ENCODE measurements around the gene MED28. TPM values are rescaled to one million over a fixed set of nuclear protein-coding genes. Genes with fewer than 3 reads are reported as not detected.
"Not testable (repeated sequence)": the region's sequence is repeated elsewhere in the genome, so short reads cannot be mapped to it uniquely, and the experiment has no call there.

The MED28 gene
- total and polyA plus RNA-seq, 4 donors: 10.2 to 52.7 (median 26.8) TPM

GRCh38 chr4:17647176-17647806 lies 32.9 kb downstream of the MED28 start:
- ATAC-seq (ENCODE audit: low FRiP score) (no peak), DNase-seq (no peak)
- WGBS, 2 donors: 85 to 92% methylated on average over 9 of the region's 9 CpGs
- Histone ChIP-seq H3K4me1 (ENCODE audit: control insufficient read depth in 1 of 2, insufficient read depth in 2 of 2, low read length in 2 of 2) (no peaks in the 10 kb centered on the region), H3K27me3 (ENCODE audit: control insufficient read depth in 1 of 2, insufficient read depth in 2 of 2, low read length in 1 of 2) (no peaks in the 10 kb centered on the region), H3K9me3 (ENCODE audit: control insufficient read depth, low read length) (peaks cover 2% of the 10 kb centered on the region), H3K27ac (ENCODE audit: low read depth in 1 of 2, low read length in 2 of 2) (no peak overlapping the region), H3K36me3 (ENCODE audit: control insufficient read depth in 1 of 2, insufficient read depth in 2 of 2, low read length in 1 of 2) (no peaks in the 10 kb centered on the region), H3K4me3 (ENCODE audit: low read length in 2 of 2) (no peak overlapping the region)
- intact Hi-C loops (cut with DNase I): no loop called here

GRCh38 chr4:17647927-17648326 lies 33.5 kb downstream of the MED28 start:
- H3K9me3 ChIP-seq (ENCODE audit: control insufficient read depth, low read length): no peaks in the 10 kb centered on the region
- WGBS, 2 donors: 83 to 85% methylated on average over 5 of the region's 5 CpGs

GRCh38 chr4:17650406-17650805 lies 36.0 kb downstream of the MED28 start:
- 86 to 90% methylated on average over 2 of the region's 2 CpGs for WGBS, 2 donors
- Histone ChIP-seq H3K4me1 (ENCODE audit: control insufficient read depth in 1 of 2, insufficient read depth in 2 of 2, low read length in 2 of 2) (no peaks in the 10 kb centered on the region), H3K27ac (ENCODE audit: low read depth in 1 of 2, low read length in 2 of 2) (no peak overlapping the region), H3K27me3 (ENCODE audit: control insufficient read depth in 1 of 2, insufficient read depth in 2 of 2, low read length in 1 of 2) (no peaks in the 10 kb centered on the region), H3K36me3 (ENCODE audit: control insufficient read depth in 1 of 2, insufficient read depth in 2 of 2, low read length in 1 of 2) (no peaks in the 10 kb centered on the region), H3K4me3 (ENCODE audit: low read length in 2 of 2) (no peak overlapping the region), H3K9me3 (ENCODE audit: control insufficient read depth, low read length) (no peaks in the 10 kb centered on the region)
- intact Hi-C loops (cut with DNase I): no loop called here
- DNase-seq: no peak
- ATAC-seq (ENCODE audit: low FRiP score): no peak

More at GRCh38 chr4:17647927-17648326, 33.5 kb downstream of the MED28 start:
- no peak overlapping the region for H3K27ac ChIP-seq (ENCODE audit: low read depth in 1 of 2, low read length in 2 of 2)
- intact Hi-C loops (cut with DNase I): no loop called here
- ATAC-seq (ENCODE audit: low FRiP score) (no peak), DNase-seq (no peak)
- H3K36me3 ChIP-seq (ENCODE audit: control insufficient read depth in 1 of 2, insufficient read depth in 2 of 2, low read length in 1 of 2): no peaks in the 10 kb centered on the region
- H3K4me3 ChIP-seq (ENCODE audit: low read length in 2 of 2): no peak overlapping the region
- H3K27me3 ChIP-seq (ENCODE audit: control insufficient read depth in 1 of 2, insufficient read depth in 2 of 2, low read length in 1 of 2): no peaks in the 10 kb centered on the region
- H3K4me1 ChIP-seq (ENCODE audit: control insufficient read depth in 1 of 2, insufficient read depth in 2 of 2, low read length in 2 of 2): no peaks in the 10 kb centered on the region

GRCh38 chr4:17654701-17655100 lies 40.3 kb downstream of the MED28 start:
- DNase-seq (no peak), ATAC-seq (ENCODE audit: low FRiP score) (no peak)
- no peak overlapping the region for H3K4me3 ChIP-seq (ENCODE audit: low read length in 2 of 2)
- intact Hi-C loops (cut with DNase I): no loop called here
- no peaks in the 10 kb centered on the region for H3K9me3 ChIP-seq (ENCODE audit: control insufficient read depth, low read length)
- no peak overlapping the region for H3K27ac ChIP-seq (ENCODE audit: low read depth in 1 of 2, low read length in 2 of 2)
- no peaks in the 10 kb centered on the region for H3K27me3 ChIP-seq (ENCODE audit: control insufficient read depth in 1 of 2, insufficient read depth in 2 of 2, low read length in 1 of 2)
- no peaks in the 10 kb centered on the region for H3K4me1 ChIP-seq (ENCODE audit: control insufficient read depth in 1 of 2, insufficient read depth in 2 of 2, low read length in 2 of 2)
- no peaks in the 10 kb centered on the region for H3K36me3 ChIP-seq (ENCODE audit: control insufficient read depth in 1 of 2, insufficient read depth in 2 of 2, low read length in 1 of 2)
- WGBS, 2 donors: 79 to 85% methylated on average over 8 of the region's 8 CpGs

GRCh38 chr4:17657090-17657489 lies 42.6 kb downstream of the MED28 start:
- no peak overlapping the region for H3K4me3 ChIP-seq (ENCODE audit: low read length in 2 of 2)
- no peak overlapping the region for H3K27ac ChIP-seq (ENCODE audit: low read depth in 1 of 2, low read length in 2 of 2)
- H3K27me3 ChIP-seq (ENCODE audit: control insufficient read depth in 1 of 2, insufficient read depth in 2 of 2, low read length in 1 of 2): no peaks in the 10 kb centered on the region
- intact Hi-C loops (cut with DNase I): no loop called here
- H3K4me1 ChIP-seq (ENCODE audit: control insufficient read depth in 1 of 2, insufficient read depth in 2 of 2, low read length in 2 of 2): no peaks in the 10 kb centered on the region
- no peaks in the 10 kb centered on the region for H3K9me3 ChIP-seq (ENCODE audit: control insufficient read depth, low read length)
- 76 to 100% methylated on average over 1 of the region's 1 CpG for WGBS, 2 donors
- H3K36me3 ChIP-seq (ENCODE audit: control insufficient read depth in 1 of 2, insufficient read depth in 2 of 2, low read length in 1 of 2): no peaks in the 10 kb centered on the region
- DNase-seq (no peak), ATAC-seq (ENCODE audit: low FRiP score) (no peak)

- H3K27me3 ChIP-seq (ENCODE audit: control insufficient read depth in 1 of 2, insufficient read depth in 2 of 2, low read length in 1 of 2): no peaks in the 10 kb centered on the region
- DNase-seq: no peak
Observed at GRCh38 chr4:17657849-17658248, 43.4 kb downstream of the MED28 start.

GRCh38 chr4:17659196-17659595 lies 44.8 kb downstream of the MED28 start:
- intact Hi-C loops (cut with DNase I); H3K4me3 ChIP-seq (ENCODE audit: low read length in 2 of 2); H3K4me1 ChIP-seq (ENCODE audit: control insufficient read depth in 1 of 2, insufficient read depth in 2 of 2, low read length in 2 of 2); DNase-seq; H3K9me3 ChIP-seq (ENCODE audit: control insufficient read depth, low read length); H3K36me3 ChIP-seq (ENCODE audit: control insufficient read depth in 1 of 2, insufficient read depth in 2 of 2, low read length in 1 of 2); ATAC-seq (ENCODE audit: low FRiP score); H3K27me3 ChIP-seq (ENCODE audit: control insufficient read depth in 1 of 2, insufficient read depth in 2 of 2, low read length in 1 of 2); H3K27ac ChIP-seq (ENCODE audit: low read depth in 1 of 2, low read length in 2 of 2): not testable (repeated sequence)
- 96 to 97% methylated on average over 8 of the region's 8 CpGs for WGBS, 2 donors

More at GRCh38 chr4:17657849-17658248, 43.4 kb downstream of the MED28 start:
- Histone ChIP-seq H3K36me3 (ENCODE audit: control insufficient read depth in 1 of 2, insufficient read depth in 2 of 2, low read length in 1 of 2) (no peaks in the 10 kb centered on the region), H3K4me1 (ENCODE audit: control insufficient read depth in 1 of 2, insufficient read depth in 2 of 2, low read length in 2 of 2) (no peaks in the 10 kb centered on the region), H3K27ac (ENCODE audit: low read depth in 1 of 2, low read length in 2 of 2) (no peak overlapping the region), H3K9me3 (ENCODE audit: control insufficient read depth, low read length) (no peaks in the 10 kb centered on the region), H3K4me3 (ENCODE audit: low read length in 2 of 2) (no peak overlapping the region)
- 79 to 84% methylated on average over 9 of the region's 9 CpGs for WGBS, 2 donors
- intact Hi-C loops (cut with DNase I): no loop called here
- ATAC-seq (ENCODE audit: low FRiP score): no peak

- DNase-seq (no peak), ATAC-seq (ENCODE audit: low FRiP score) (no peak)
- 90 to 94% methylated on average over 3 of the region's 3 CpGs for WGBS, 2 donors
- H3K27ac ChIP-seq (ENCODE audit: low read depth in 1 of 2, low read length in 2 of 2): no peak overlapping the region
- H3K27me3 ChIP-seq (ENCODE audit: control insufficient read depth in 1 of 2, insufficient read depth in 2 of 2, low read length in 1 of 2): no peaks in the 10 kb centered on the region
- intact Hi-C loops (cut with DNase I): no loop called here
- no peaks in the 10 kb centered on the region for H3K9me3 ChIP-seq (ENCODE audit: control insufficient read depth, low read length)
- H3K4me1 ChIP-seq (ENCODE audit: control insufficient read depth in 1 of 2, insufficient read depth in 2 of 2, low read length in 2 of 2): no peaks in the 10 kb centered on the region
- no peak overlapping the region for H3K4me3 ChIP-seq (ENCODE audit: low read length in 2 of 2)
- no peaks in the 10 kb centered on the region for H3K36me3 ChIP-seq (ENCODE audit: control insufficient read depth in 1 of 2, insufficient read depth in 2 of 2, low read length in 1 of 2)
Observed at GRCh38 chr4:17662694-17663093, 48.3 kb downstream of the MED28 start.

- no peaks in the 10 kb centered on the region for H3K4me1 ChIP-seq (ENCODE audit: control insufficient read depth in 1 of 2, insufficient read depth in 2 of 2, low read length in 2 of 2)
- DNase-seq (no peak), ATAC-seq (ENCODE audit: low FRiP score) (no peak)
- H3K9me3 ChIP-seq (ENCODE audit: control insufficient read depth, low read length): no peaks in the 10 kb centered on the region
- 53% methylated on average over 4 of the region's 4 CpGs for WGBS, 2 donors
- no peak overlapping the region for H3K27ac ChIP-seq (ENCODE audit: low read depth in 1 of 2, low read length in 2 of 2)
- H3K4me3 ChIP-seq (ENCODE audit: low read length in 2 of 2): no peak overlapping the region
- intact Hi-C loops (cut with DNase I): no loop called here
- no peaks in the 10 kb centered on the region for H3K27me3 ChIP-seq (ENCODE audit: control insufficient read depth in 1 of 2, insufficient read depth in 2 of 2, low read length in 1 of 2)
- H3K36me3 ChIP-seq (ENCODE audit: control insufficient read depth in 1 of 2, insufficient read depth in 2 of 2, low read length in 1 of 2): no peaks in the 10 kb centered on the region
Observed at GRCh38 chr4:17664755-17665154, 50.3 kb downstream of the MED28 start.
